ENCODE results near the gene SLX9. TPM values are rescaled to one million over a fixed set of nuclear protein-coding genes. Genes with fewer than 3 reads are reported as not detected.

The SLX9 gene
- total RNA-seq, 1 experiment from 2014 or later, result 80.1 TPM

GRCh38 chr21:44916965-44917364 is 22.9 kb upstream of the SLX9 start:
- POLR2A ChIA-PET (ENCODE audit: unreplicated experiment), result interaction anchor here (0.7 kb wide), 1 partner anchor 35 kb away, joined by 15 read pairs; no protein-coding TSS in a partner anchor
- peaks cover 10% of the 10 kb centered on the region for H3F3A ChIP-seq (ENCODE audit: low read length, unreplicated experiment)
- no peaks in the 10 kb centered on the region for H3K27me3 ChIP-seq (ENCODE audit: low read length)
- DNase-seq (peak; percentile 94), ATAC-seq (peak; percentile 66)
- H4K20me1 ChIP-seq (ENCODE audit: low read length), result no peaks in the 10 kb centered on the region
- H3K9me2 ChIP-seq (replicated peaks; ENCODE audit: low read length), result no peaks in the 10 kb centered on the region
- BruUV-seq (replicated peaks), result no TSS peak
- TF ChIP-seq EZH2 (IDR thresholded peaks at IDR 0.05; ENCODE audit: low read length, unreplicated experiment), result no peak
- TF ChIP-seq EZH2phosphoT487 (IDR thresholded peaks at IDR 0.05; ENCODE audit: borderline replicate concordance, low read length), result no peak
- TF ChIP-seq CTCF (conservative IDR thresholded peaks at IDR 0.05; ENCODE audit: low read depth, low read length), result no peak
- no peaks in the 10 kb centered on the region for H3K36me3 ChIP-seq (ENCODE audit: low read depth, low read length)
- no peaks in the 10 kb centered on the region for H3K9me3 ChIP-seq (ENCODE audit: low read length)
- H3K4me3 ChIP-seq (ENCODE audit: low read length), result peak overlapping the region; percentile 4; the same call in 1 of the 2 replicates
- peaks cover 56% of the 10 kb centered on the region for H3K4me1 ChIP-seq (ENCODE audit: insufficient read depth, low read length)
- no peak overlapping the region for H2AFZ ChIP-seq (ENCODE audit: low read length)
- intact Hi-C loops (cut with micrococcal nuclease), result loop anchor here (1.0 to 2.0 kb wide), 2 partner anchors 8 to 14 kb away; no protein-coding TSS in a partner anchor
- CTCF ChIA-PET, result interaction anchor here (0.8 kb wide), 1 partner anchor 344 kb away, joined by 6 read pairs; no protein-coding TSS in a partner anchor
- H3K79me2 ChIP-seq (ENCODE audit: low read length), result peaks cover 21% of the 10 kb centered on the region
- H3K9ac ChIP-seq (ENCODE audit: low read length), result peak overlapping the region; percentile 38
- peak overlapping the region; percentile 34 for H3K4me2 ChIP-seq (ENCODE audit: low read length)
- H3K27ac ChIP-seq (ENCODE audit: low read length), result peak overlapping the region; percentile 73

- Histone ChIP-seq H3K79me2 (ENCODE audit: low read length) (peaks cover 21% of the 10 kb centered on the region), H3K27ac (ENCODE audit: low read length) (peak overlapping the region; percentile 73), H3K9ac (ENCODE audit: low read length) (peak overlapping the region; percentile 31), H3F3A (ENCODE audit: low read length, unreplicated experiment) (peaks cover 10% of the 10 kb centered on the region), H3K9me3 (ENCODE audit: low read length) (no peaks in the 10 kb centered on the region), H4K20me1 (ENCODE audit: low read length) (no peaks in the 10 kb centered on the region), H3K36me3 (ENCODE audit: low read depth, low read length) (no peaks in the 10 kb centered on the region), H3K4me3 (ENCODE audit: low read length) (no peak overlapping the region; the same call in 1 of the 2 replicates), H3K27me3 (ENCODE audit: low read length) (no peaks in the 10 kb centered on the region), H2AFZ (ENCODE audit: low read length) (no peak overlapping the region), H3K9me2 (replicated peaks; ENCODE audit: low read length) (no peaks in the 10 kb centered on the region), H3K4me2 (ENCODE audit: low read length) (peak overlapping the region; percentile 34), H3K4me1 (ENCODE audit: insufficient read depth, low read length) (peaks cover 50% of the 10 kb centered on the region)
- DNase-seq (no peak), ATAC-seq (no peak)
- BruUV-seq (replicated peaks), result TSS peak; percentile 29
- no peak for TF ChIP-seq EZH2phosphoT487 (IDR thresholded peaks at IDR 0.05; ENCODE audit: borderline replicate concordance, low read length)
- TF ChIP-seq EZH2 (IDR thresholded peaks at IDR 0.05; ENCODE audit: low read length, unreplicated experiment), result no peak
- TF ChIP-seq CTCF (conservative IDR thresholded peaks at IDR 0.05; ENCODE audit: low read depth, low read length), result no peak
- intact Hi-C loops (cut with micrococcal nuclease), result loop anchor here (1.0 to 2.0 kb wide), 2 partner anchors 8 to 13 kb away; no protein-coding TSS in a partner anchor
- POLR2A ChIA-PET (ENCODE audit: unreplicated experiment), result no interaction called here
- CTCF ChIA-PET, result no interaction called here
Observed at GRCh38 chr21:44917446-44918106, 22.3 kb upstream of the SLX9 start.

GRCh38 chr21:44918107-44918470 is 21.7 kb upstream of the SLX9 start:
- Histone ChIP-seq H2AFZ (ENCODE audit: low read length) (no peak overlapping the region), H3K4me1 (ENCODE audit: insufficient read depth, low read length) (peaks cover 50% of the 10 kb centered on the region), H3K4me2 (ENCODE audit: low read length) (no peak overlapping the region), H3K9ac (ENCODE audit: low read length) (no peak overlapping the region; the same call in 1 of the 2 replicates), H3K9me3 (ENCODE audit: low read length) (no peaks in the 10 kb centered on the region), H3K79me2 (ENCODE audit: low read length) (peaks cover 25% of the 10 kb centered on the region), H3K27me3 (ENCODE audit: low read length) (no peaks in the 10 kb centered on the region), H3F3A (ENCODE audit: low read length, unreplicated experiment) (peaks cover 10% of the 10 kb centered on the region), H3K4me3 (ENCODE audit: low read length) (no peak overlapping the region), H3K9me2 (replicated peaks; ENCODE audit: low read length) (no peaks in the 10 kb centered on the region), H3K36me3 (ENCODE audit: low read depth, low read length) (no peaks in the 10 kb centered on the region), H4K20me1 (ENCODE audit: low read length) (no peaks in the 10 kb centered on the region), H3K27ac (ENCODE audit: low read length) (no peak overlapping the region)
- BruUV-seq (replicated peaks), result no TSS peak
- CTCF ChIA-PET, result interaction anchor here (0.6 kb wide), 1 partner anchor 109 kb away, joined by 3 read pairs; no protein-coding TSS in a partner anchor
- TF ChIP-seq EZH2phosphoT487 (IDR thresholded peaks at IDR 0.05; ENCODE audit: borderline replicate concordance, low read length), result no peak
- no peak for TF ChIP-seq CTCF (conservative IDR thresholded peaks at IDR 0.05; ENCODE audit: low read depth, low read length)
- no peak for TF ChIP-seq EZH2 (IDR thresholded peaks at IDR 0.05; ENCODE audit: low read length, unreplicated experiment)
- intact Hi-C loops (cut with micrococcal nuclease), result no loop called here
- POLR2A ChIA-PET (ENCODE audit: unreplicated experiment), result no interaction called here
- ATAC-seq (no peak), DNase-seq (no peak)
